GM18909 (cell line): ENCODE results near the gene NUP205.

Experiments used
- ATAC-seq: cut with Tn5 transposase; IDR thresholded peaks from one replicate; pipeline ENCODE4 v1.9.1; 2021; ENCODE audit warnings: mild to moderate bottlenecking; ENCODE audit not compliant: unreplicated experiment, poor library complexity

Gene NUP205

GRCh38 chr7:135537905-135538304, 19.8 kb upstream of the NUP205 start:
- no peak for ATAC-seq

GRCh38 chr7:135538376-135538775, 19.3 kb upstream of the NUP205 start:
- no peak for ATAC-seq

GRCh38 chr7:135539629-135540028, 18.1 kb upstream of the NUP205 start:
- ATAC-seq, result no peak

- no peak for ATAC-seq
Observed at GRCh38 chr7:135541029-135541428, 16.7 kb upstream of the NUP205 start.

- ATAC-seq, result no peak
Observed at GRCh38 chr7:135550196-135550595, 7.5 kb upstream of the NUP205 start.

GRCh38 chr7:135552148-135552547, 5.6 kb upstream of the NUP205 start:
- ATAC-seq, result no peak

- no peak for ATAC-seq
Observed at GRCh38 chr7:135553346-135553745, 4.4 kb upstream of the NUP205 start.

GRCh38 chr7:135558337-135558767, 635 bp downstream of the NUP205 start:
- ATAC-seq, result peak; percentile 77

GRCh38 chr7:135558881-135559280, 1.2 kb downstream of the NUP205 start:
- no peak for ATAC-seq

GRCh38 chr7:135560631-135561030, 2.9 kb downstream of the NUP205 start:
- ATAC-seq, result no peak

GRCh38 chr7:135562720-135563119, 5.0 kb downstream of the NUP205 start:
- no peak for ATAC-seq

- no peak for ATAC-seq
Observed at GRCh38 chr7:135571834-135572233, 14.1 kb downstream of the NUP205 start.

GRCh38 chr7:135573541-135573940, 15.8 kb downstream of the NUP205 start:
- ATAC-seq, result no peak

GRCh38 chr7:135575296-135575695, 17.6 kb downstream of the NUP205 start:
- no peak for ATAC-seq

- ATAC-seq, result no peak
Observed at GRCh38 chr7:135578569-135578968, 20.9 kb downstream of the NUP205 start.

- ATAC-seq, result no peak
Observed at GRCh38 chr7:135584362-135585353, 26.9 kb downstream of the NUP205 start.

- no peak for ATAC-seq
Observed at GRCh38 chr7:135597181-135597925, 39.6 kb downstream of the NUP205 start.

GRCh38 chr7:135597926-135598305, 40.2 kb downstream of the NUP205 start:
- ATAC-seq, result no peak

- no peak for ATAC-seq
Observed at GRCh38 chr7:135599471-135599870, 41.8 kb downstream of the NUP205 start.

- ATAC-seq, result no peak
Observed at GRCh38 chr7:135600226-135600625, 42.5 kb downstream of the NUP205 start.

GRCh38 chr7:135601182-135601581, 43.5 kb downstream of the NUP205 start:
- ATAC-seq, result no peak
